HG02870 (cell line): Measurements from ENCODE around the gene FGFRL1.
A peak's percentile ranks its signal among the peaks of the same experiment; 100 is the strongest.
"Not testable (repeated sequence)": the region's sequence is repeated elsewhere in the genome, so short reads cannot be mapped to it uniquely, and the experiment has no call there.

ENCODE experiments used
- ATAC-seq: cut with Tn5 transposase; IDR thresholded peaks from one replicate; pipeline ENCODE4 v1.9.1; 2021; ENCODE audit warnings: mild to moderate bottlenecking, moderate library complexity; ENCODE audit not compliant: unreplicated experiment

The FGFRL1 gene

GRCh38 chr4:1048773-1049590 is 37.6 kb downstream of the FGFRL1 start:
- no peak for ATAC-seq

GRCh38 chr4:1049591-1049905 is 38.1 kb downstream of the FGFRL1 start:
- no peak for ATAC-seq

DNA sequence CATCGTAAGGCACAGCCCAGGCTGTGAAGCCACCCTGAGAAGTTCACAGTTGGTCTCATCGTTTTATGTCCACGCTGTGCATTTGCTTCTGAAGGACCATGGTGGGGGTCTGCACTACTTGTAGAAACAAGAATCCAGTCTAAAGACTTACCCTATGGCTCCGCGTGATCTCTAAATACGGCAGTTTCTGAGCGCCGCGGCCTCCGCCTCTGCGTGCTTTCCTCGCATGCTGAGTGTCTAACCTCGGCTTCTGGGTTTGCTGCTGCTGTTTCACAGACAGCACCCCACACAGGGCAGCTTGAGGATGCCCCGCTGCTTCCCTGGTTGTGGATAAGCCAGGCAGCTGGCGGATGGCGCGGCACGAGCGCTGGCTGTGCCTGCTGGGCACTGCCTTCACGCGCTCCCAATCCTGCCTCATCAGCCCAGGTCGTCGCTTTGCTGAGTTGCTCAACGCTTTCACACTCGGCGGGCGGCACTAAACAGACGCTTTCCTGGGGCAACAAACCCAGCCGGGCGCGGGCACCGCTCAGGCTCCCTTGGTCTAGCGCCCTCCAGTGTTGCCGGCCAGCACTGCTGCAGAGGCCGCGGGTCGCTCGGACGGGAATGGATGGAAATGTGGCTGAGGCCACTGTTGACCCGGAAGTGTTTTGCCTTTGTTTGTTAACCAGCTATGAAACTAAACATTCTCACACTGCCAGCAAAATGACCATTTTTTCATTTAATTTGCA is 39.2 kb downstream of the FGFRL1 start:
- no peak for ATAC-seq

GRCh38 chr4:1051472-1051871 is 40.0 kb downstream of the FGFRL1 start:
- ATAC-seq, result no peak

GRCh38 chr4:1052231-1052671 is 40.8 kb downstream of the FGFRL1 start:
- no peak for ATAC-seq

- ATAC-seq, result no peak
Observed at GRCh38 chr4:1053080-1053661, 41.7 kb downstream of the FGFRL1 start.

- ATAC-seq, result not testable (repeated sequence)
Observed at GRCh38 chr4:1053891-1054290, 42.5 kb downstream of the FGFRL1 start.

- ATAC-seq, result not testable (repeated sequence)
Observed at GRCh38 chr4:1054696-1055242, 43.3 kb downstream of the FGFRL1 start.

GRCh38 chr4:1055243-1055701 is 43.8 kb downstream of the FGFRL1 start:
- ATAC-seq, result not testable (repeated sequence)

- ATAC-seq, result peak; percentile 59
Observed at GRCh38 chr4:1055721-1056590, 44.5 kb downstream of the FGFRL1 start.

- ATAC-seq, result no peak
Observed at GRCh38 chr4:1056671-1057402, 45.4 kb downstream of the FGFRL1 start.

DNA sequence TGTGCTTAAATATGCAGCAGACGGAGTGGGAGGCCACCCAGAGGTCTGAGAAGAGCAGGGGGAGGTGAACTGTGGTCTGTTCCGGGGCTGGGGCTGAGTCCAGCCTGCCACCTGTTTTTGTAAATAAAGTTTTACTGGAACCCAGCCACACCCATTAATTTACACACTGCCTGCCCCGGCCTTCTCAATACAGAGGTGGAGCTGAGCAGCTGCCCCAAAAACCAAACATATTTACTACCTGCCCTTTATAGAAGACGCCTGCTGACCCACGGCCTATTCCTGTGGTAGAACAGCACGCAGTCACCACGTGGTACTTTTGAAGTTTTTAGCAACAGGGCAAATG is 45.9 kb downstream of the FGFRL1 start:
- ATAC-seq, result no peak

DNA sequence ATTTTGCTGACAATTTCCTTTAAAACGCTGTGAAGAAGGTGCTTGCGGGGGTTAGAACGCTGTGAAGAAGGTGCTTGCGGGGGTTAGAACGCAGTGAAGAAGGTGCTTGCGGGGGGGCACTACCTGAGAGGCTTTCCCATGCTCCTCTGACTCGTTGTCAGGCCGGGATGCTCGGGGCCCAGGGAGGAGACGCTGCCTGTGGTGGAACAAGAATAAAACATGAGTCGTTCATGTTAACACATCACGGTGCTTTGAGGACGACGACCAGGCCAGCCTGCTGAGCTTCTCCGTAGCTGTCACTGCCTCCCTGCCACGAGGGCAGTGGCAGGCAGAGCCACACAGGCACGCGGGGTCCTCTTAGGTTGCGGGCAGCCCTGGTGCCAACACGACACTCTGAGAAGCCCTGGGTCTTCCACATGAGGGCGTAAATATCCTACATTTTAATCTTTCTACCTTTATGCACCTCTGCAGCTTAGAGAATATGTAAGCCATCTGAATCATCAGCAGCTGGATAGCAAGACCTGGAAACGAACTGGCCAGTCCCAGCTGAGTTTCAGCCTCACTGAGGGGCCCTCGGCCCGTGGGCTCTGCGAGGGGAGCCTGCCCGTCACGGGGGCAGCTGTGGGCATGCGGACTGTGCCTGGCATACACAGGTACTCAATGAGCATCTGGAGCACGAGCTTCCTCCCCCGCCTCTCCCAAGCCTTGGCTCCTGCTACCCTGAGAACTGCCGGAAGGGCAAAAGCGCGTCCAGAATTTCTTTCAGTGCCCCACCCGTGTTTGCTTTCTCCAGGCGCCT is 47.0 kb downstream of the FGFRL1 start:
- no peak for ATAC-seq

DNA sequence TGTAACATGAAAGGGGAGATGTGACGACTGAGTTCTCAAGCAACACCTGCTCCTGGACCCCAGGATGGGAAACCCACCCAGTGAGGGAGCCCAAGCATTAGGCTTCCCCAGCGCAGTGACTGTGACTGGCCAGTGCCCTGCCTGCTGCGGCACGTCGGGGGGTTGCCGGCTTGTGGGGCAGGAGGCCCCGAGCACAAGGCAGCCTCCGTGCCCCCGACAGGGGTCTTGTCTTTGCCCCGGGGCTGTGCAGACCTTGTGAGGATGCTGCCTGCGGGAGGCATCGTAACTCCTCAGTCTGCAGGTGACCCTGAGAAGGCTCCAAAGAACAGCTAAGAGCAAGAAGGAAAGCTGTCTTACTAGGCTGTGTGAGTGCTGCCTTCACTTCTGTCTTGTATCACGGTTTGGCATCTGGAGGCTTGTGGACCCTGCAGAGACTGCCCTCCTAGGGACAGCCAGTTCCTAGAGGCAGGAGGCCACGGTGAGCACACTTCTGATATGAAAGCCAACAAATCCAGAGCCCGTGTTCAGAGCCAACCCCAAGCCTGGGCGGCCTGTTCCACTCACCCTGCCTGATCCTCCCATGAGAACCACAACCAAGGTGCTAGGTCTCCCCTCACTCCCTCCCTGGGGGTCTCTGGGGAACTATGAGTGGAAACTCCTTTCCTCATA is 47.7 kb downstream of the FGFRL1 start:
- ATAC-seq, result no peak

DNA sequence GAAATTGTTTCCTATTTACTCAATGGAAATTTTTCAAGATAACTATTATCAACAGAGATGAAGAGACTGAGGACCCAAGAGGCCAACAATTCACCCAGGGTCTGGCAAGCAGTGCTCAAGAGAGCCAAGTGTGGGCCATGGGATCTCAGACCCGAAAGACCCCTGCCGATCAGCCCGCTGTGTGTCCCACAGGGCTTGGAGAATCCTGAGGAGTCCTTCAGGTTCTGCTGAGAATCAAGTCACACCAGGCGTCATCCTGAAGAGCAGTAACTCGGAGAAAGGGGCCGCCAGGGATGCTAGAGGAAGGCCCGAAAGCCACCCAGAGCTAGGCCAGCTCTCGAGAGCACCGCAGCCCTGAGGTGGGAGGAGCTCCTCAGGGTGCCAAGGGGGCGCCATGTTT is 48.7 kb downstream of the FGFRL1 start:
- no peak for ATAC-seq

GRCh38 chr4:1060621-1061020 is 49.2 kb downstream of the FGFRL1 start:
- no peak for ATAC-seq

- ATAC-seq, result no peak
Observed at GRCh38 chr4:1061056-1061700, 49.8 kb downstream of the FGFRL1 start.

DNA sequence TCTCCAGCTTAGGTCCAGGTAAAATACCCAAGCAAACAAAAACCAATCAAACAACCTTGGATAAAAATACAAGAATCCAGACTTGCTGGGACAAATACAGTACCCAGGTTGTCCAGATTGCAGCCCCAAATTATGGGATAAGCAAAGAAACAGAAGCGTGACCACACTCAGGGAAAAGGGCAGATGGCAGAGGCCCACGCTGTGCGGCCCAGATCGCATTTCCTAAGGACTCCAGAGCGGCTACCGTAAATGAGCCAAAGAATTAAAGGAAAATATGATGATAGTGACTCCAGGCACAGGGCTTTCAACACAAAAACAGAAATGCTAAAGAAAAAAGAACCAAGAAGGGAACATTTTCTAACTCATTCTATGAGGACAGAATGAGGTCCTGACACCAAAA is 50.3 kb downstream of the FGFRL1 start:
- no peak for ATAC-seq
